Neural cell (in vitro differentiated cells): Measurements from ENCODE around the gene GNPTG. TPM values are rescaled to one million over a fixed set of nuclear protein-coding genes. Genes with fewer than 3 reads are reported as not detected.

ENCODE experiments used
- H2AFZ ChIP-seq: fragments of 200-600, 300-800 bp; sonication (generic), shearing (Covaris generic); 2 replicates; pipeline ENCODE4 v1.6.0; 2014; ENCODE audit warnings: low read depth, mild to moderate bottlenecking, antibody characterized with exemption, low read length, moderate library complexity
- H3F3A ChIP-seq: fragments of 200-600 bp; shearing (Covaris generic); 2 replicates; pipeline ENCODE4 v1.6.1; 2016; ENCODE audit warnings: mild to moderate bottlenecking, moderate library complexity, mixed read lengths, antibody characterized with exemption, low read length; ENCODE audit not compliant: insufficient read depth, poor library complexity, severe bottlenecking
- H3K27ac ChIP-seq: fragments of 200-600, 300-800 bp; sonication (generic), shearing (Covaris generic); 2 replicates; pipeline ENCODE4 v1.5.1; 2014; ENCODE audit warnings: mild to moderate bottlenecking, low read length, moderate library complexity
- H3K27me3 ChIP-seq: fragments of 300-800, 200-600 bp; sonication (generic), shearing (Covaris generic); 2 replicates; pipeline ENCODE4 v1.6.0; 2014; ENCODE audit warnings: mild to moderate bottlenecking, low read depth, low read length, moderate library complexity; ENCODE audit not compliant: insufficient read depth
- H3K36me3 ChIP-seq: fragments of 300-800, 200-600 bp; sonication (generic), shearing (Covaris generic); 2 replicates; pipeline ENCODE4 v1.5.1; 2014; ENCODE audit warnings: mild to moderate bottlenecking, antibody characterized with exemption, low read length, moderate library complexity; ENCODE audit not compliant: insufficient read depth
- H3K4me2 ChIP-seq: fragments of 300-800, 200-600 bp; sonication (generic), shearing (Covaris generic); 2 replicates; pipeline ENCODE4 v1.6.0; 2014; ENCODE audit warnings: mild to moderate bottlenecking, low read length
- H3K4me3 ChIP-seq: fragments of 300-800, 200-600 bp; sonication (generic), shearing (Covaris generic); 2 replicates; pipeline ENCODE4 v1.5.1; 2014; ENCODE audit warnings: mild to moderate bottlenecking, low read length, moderate library complexity
- H3K79me2 ChIP-seq: fragments of 200-600 bp; shearing (Covaris generic); replicated peaks from 2 replicates; pipeline ENCODE4 v1.6.0; 2014; ENCODE audit warnings: mild to moderate bottlenecking, low read length, moderate library complexity; ENCODE audit not compliant: insufficient read depth
- H3K9ac ChIP-seq: fragments of 300-800, 200-600 bp; sonication (generic), shearing (Covaris generic); 2 replicates; pipeline ENCODE4 v1.6.1; 2016; ENCODE audit warnings: mild to moderate bottlenecking, low read length, mixed read lengths
- H3K9me2 ChIP-seq: fragments of 200-600 bp; shearing (Covaris generic); 2 replicates; pipeline ENCODE4 v1.6.1; 2016; ENCODE audit warnings: mild to moderate bottlenecking, low read length, mixed read lengths; ENCODE audit not compliant: insufficient read depth
- H3K9me3 ChIP-seq: fragments of 200-600, 300-800 bp; sonication (generic), shearing (Covaris generic); 2 replicates; pipeline ENCODE4 v1.6.1; 2016; ENCODE audit warnings: mild to moderate bottlenecking, mixed run types, low read length, moderate library complexity, mixed read lengths
- H4K20me1 ChIP-seq: fragments of 200-600 bp; shearing (Covaris generic); 2 replicates; pipeline ENCODE4 v1.6.1; 2016; ENCODE audit warnings: mild to moderate bottlenecking, mixed run types; ENCODE audit not compliant: insufficient read depth
- EP300 ChIP-seq: fragments of 450-650 bp; conservative IDR thresholded peaks from 2 replicates; pipeline ENCODE4 v1.6.1; 2014; ENCODE audit warnings: antibody characterized with exemption, mild to moderate bottlenecking, moderate library complexity; ENCODE audit not compliant: poor library complexity, severe bottlenecking
- EZH2 ChIP-seq: fragments of 200-600, 300-800 bp; shearing (Covaris generic), sonication (generic); IDR thresholded peaks from 2 replicates; pipeline ENCODE4 v1.6.1; 2014; ENCODE audit warnings: antibody characterized with exemption, low read length, borderline replicate concordance, mild to moderate bottlenecking; ENCODE audit not compliant: insufficient read depth, poor library complexity, severe bottlenecking
- MXI1 ChIP-seq: fragments of 450-650 bp; conservative IDR thresholded peaks from 2 replicates; pipeline ENCODE4 v1.6.1; 2014; ENCODE audit warnings: antibody characterized with exemption, mild to moderate bottlenecking; ENCODE audit not compliant: poor library complexity, severe bottlenecking
- POLR2AphosphoS5 ChIP-seq: IDR thresholded peaks from 2 replicates; pipeline ENCODE4 v1.6.1; 2012
- RAD21 ChIP-seq: fragments of 450-650 bp; conservative IDR thresholded peaks from 2 replicates; pipeline ENCODE4 v1.6.1; 2014; ENCODE audit warnings: antibody characterized with exemption, mild to moderate bottlenecking, moderate library complexity
- SMC3 ChIP-seq: fragments of 450-650 bp; conservative IDR thresholded peaks from 2 replicates; pipeline ENCODE4 v1.6.1; 2014; ENCODE audit warnings: antibody characterized with exemption, mild to moderate bottlenecking, moderate library complexity; ENCODE audit not compliant: poor library complexity
- TAF1 ChIP-seq: IDR thresholded peaks from 2 replicates; pipeline ENCODE4 v1.6.1; 2012; ENCODE audit warnings: low read depth
- polyA plus RNA-seq: library from polyadenylated mRNA; depleted of rRNA; stranded (reverse); fragments of >200 nt; gene quantifications from 2 replicates; pipeline ENCODE4 v1.2.3, GENCODE V29; 2014
- TF ChIP-seq, protein P1 (sequence below): fragments of 450-650 bp; IDR thresholded peaks from 2 replicates; pipeline ENCODE4 v1.5.1; 2014; ENCODE audit warnings: antibody characterized with exemption, mild to moderate bottlenecking, moderate library complexity; ENCODE audit not compliant: poor library complexity, severe bottlenecking
- TF ChIP-seq, protein P2 (sequence below): IDR thresholded peaks from 2 replicates; pipeline ENCODE4 v1.6.1; 2012; ENCODE audit warnings: borderline replicate concordance

GNPTG gene
- polyA plus RNA-seq, 1 donor from 2014 or later, result 90.5 TPM

DNA sequence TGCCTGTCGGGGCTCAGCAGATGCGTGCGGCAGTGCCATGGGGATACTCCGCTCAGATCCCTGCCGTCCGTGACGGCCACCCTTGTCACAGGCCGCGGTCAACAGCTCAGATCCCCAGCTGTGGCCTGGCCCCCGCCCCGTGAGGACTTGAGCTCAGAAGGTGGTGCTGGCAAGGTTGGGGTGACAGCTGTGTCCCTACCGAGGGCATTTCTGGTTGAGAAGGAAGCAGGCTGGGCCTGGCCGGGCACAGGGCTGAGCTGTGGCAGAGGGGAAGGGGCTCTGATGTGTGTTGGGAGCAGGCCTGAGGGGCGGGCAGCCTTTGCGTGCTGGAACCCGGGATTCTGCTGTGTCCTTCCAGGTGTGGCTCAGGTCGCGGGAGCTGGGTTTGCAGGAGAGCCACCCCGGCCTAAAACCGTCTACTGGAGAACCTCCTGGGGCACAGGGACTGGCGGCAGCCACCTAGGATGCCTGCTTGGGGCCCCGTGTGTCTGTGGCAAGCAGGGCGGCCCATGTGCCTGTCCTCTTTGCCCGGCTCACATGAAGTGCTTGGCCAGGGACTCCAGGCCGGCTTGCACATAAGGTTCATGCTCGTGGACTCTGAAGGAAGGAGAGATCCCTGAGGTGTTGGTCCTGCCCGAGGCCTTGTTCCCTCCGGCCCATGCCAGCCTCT, 37.2 kb upstream of the GNPTG start:
- TF ChIP-seq, protein P1, sequence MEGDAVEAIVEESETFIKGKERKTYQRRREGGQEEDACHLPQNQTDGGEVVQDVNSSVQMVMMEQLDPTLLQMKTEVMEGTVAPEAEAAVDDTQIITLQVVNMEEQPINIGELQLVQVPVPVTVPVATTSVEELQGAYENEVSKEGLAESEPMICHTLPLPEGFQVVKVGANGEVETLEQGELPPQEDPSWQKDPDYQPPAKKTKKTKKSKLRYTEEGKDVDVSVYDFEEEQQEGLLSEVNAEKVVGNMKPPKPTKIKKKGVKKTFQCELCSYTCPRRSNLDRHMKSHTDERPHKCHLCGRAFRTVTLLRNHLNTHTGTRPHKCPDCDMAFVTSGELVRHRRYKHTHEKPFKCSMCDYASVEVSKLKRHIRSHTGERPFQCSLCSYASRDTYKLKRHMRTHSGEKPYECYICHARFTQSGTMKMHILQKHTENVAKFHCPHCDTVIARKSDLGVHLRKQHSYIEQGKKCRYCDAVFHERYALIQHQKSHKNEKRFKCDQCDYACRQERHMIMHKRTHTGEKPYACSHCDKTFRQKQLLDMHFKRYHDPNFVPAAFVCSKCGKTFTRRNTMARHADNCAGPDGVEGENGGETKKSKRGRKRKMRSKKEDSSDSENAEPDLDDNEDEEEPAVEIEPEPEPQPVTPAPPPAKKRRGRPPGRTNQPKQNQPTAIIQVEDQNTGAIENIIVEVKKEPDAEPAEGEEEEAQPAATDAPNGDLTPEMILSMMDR, result no peak
- TF ChIP-seq RAD21, result no peak
- TF ChIP-seq TAF1, result no peak
- TF ChIP-seq, protein P2, sequence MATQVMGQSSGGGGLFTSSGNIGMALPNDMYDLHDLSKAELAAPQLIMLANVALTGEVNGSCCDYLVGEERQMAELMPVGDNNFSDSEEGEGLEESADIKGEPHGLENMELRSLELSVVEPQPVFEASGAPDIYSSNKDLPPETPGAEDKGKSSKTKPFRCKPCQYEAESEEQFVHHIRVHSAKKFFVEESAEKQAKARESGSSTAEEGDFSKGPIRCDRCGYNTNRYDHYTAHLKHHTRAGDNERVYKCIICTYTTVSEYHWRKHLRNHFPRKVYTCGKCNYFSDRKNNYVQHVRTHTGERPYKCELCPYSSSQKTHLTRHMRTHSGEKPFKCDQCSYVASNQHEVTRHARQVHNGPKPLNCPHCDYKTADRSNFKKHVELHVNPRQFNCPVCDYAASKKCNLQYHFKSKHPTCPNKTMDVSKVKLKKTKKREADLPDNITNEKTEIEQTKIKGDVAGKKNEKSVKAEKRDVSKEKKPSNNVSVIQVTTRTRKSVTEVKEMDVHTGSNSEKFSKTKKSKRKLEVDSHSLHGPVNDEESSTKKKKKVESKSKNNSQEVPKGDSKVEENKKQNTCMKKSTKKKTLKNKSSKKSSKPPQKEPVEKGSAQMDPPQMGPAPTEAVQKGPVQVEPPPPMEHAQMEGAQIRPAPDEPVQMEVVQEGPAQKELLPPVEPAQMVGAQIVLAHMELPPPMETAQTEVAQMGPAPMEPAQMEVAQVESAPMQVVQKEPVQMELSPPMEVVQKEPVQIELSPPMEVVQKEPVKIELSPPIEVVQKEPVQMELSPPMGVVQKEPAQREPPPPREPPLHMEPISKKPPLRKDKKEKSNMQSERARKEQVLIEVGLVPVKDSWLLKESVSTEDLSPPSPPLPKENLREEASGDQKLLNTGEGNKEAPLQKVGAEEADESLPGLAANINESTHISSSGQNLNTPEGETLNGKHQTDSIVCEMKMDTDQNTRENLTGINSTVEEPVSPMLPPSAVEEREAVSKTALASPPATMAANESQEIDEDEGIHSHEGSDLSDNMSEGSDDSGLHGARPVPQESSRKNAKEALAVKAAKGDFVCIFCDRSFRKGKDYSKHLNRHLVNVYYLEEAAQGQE, result no peak
- no peak for TF ChIP-seq MXI1
- no peak for TF ChIP-seq SMC3
- TF ChIP-seq POLR2AphosphoS5, result no peak
- no peak for TF ChIP-seq EP300
- TF ChIP-seq EZH2, result no peak
- Histone ChIP-seq H2AFZ (no peak overlapping the region), H3K27me3 (no peaks in the 10 kb centered on the region), H3F3A (no peaks in the 10 kb centered on the region), H3K4me2 (no peak overlapping the region), H4K20me1 (peaks cover 58% of the 10 kb centered on the region), H3K36me3 (no peaks in the 10 kb centered on the region), H3K9me3 (no peaks in the 10 kb centered on the region), H3K9me2 (no peaks in the 10 kb centered on the region), H3K4me3 (no peak overlapping the region), H3K79me2 (peaks cover 65% of the 10 kb centered on the region), H3K9ac (no peak overlapping the region), H3K27ac (no peak overlapping the region)

DNA sequence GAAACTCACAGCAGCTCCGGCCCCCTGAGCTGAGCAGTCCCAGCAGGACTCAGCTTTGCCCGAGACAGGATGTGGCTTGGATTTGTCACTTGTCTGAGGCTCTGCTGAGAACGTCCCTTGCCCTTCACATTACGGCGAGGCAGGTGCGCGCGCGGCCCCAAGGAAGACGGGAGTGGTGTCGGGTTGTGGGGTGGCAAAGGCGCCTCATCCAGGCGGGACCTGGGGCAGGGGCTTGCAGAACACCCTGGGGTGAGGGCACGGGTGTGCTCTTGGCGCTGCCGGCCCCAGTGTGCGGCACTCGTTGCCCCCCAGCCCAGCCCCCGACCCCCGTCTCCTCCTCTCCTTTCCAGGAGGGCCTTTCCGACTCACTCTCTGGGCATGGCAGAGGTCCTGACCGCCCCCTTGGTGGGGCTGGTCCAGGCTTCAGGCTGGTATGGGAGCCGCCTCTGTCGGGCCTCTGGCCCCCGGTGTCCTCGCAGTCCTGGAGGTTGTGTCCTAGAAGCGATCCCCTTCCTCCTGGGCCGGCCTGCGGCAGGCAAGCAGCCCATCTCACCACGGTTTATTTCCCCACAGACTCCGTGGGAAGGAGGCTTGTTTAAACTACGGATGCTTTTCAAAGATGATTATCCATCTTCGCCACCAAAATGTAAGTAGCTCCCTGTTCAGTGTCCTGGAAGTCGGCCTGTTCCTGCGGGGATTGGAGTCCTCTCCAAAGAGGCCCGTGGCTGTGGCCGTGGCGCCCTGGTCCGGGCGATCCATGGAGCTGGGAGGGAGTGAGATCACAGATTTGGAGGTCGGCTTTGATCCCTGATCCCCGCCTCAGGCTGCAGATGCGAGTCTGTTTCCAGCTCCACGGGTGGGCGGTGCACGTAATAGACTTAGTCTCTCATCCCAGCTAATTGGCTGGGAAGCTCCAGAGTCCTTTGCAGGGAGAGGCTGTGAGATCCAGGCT, 36.4 kb upstream of the GNPTG start:
- peaks cover 55% of the 10 kb centered on the region for H4K20me1 ChIP-seq
- no peak overlapping the region for H3K4me3 ChIP-seq
- no peak overlapping the region for H3K27ac ChIP-seq
- H3F3A ChIP-seq, result no peaks in the 10 kb centered on the region
- no peak overlapping the region for H2AFZ ChIP-seq
- H3K9me3 ChIP-seq, result no peaks in the 10 kb centered on the region
- H3K36me3 ChIP-seq, result no peaks in the 10 kb centered on the region
- no peak overlapping the region for H3K9ac ChIP-seq
- H3K9me2 ChIP-seq, result no peaks in the 10 kb centered on the region
- no peak overlapping the region for H3K4me2 ChIP-seq
- H3K27me3 ChIP-seq, result no peaks in the 10 kb centered on the region
- peaks cover 60% of the 10 kb centered on the region for H3K79me2 ChIP-seq
- TF ChIP-seq, protein P2, result no peak
- TF ChIP-seq RAD21 (no peak), EP300 (no peak), MXI1 (no peak), TAF1 (no peak), SMC3 (no peak), POLR2AphosphoS5 (no peak), EZH2 (no peak)
- TF ChIP-seq, protein P1, result no peak
